EH (cell line): ENCODE measurements around the gene DLG2.
"Not testable (repeated sequence)": the region's sequence is repeated elsewhere in the genome, so short reads cannot be mapped to it uniquely, and the experiment has no call there.

Experiments
- DNase-seq: peaks from one replicate; pipeline ENCODE4 v3.0.0-alpha.2; 2015; ENCODE audit warnings: low read depth

The DLG2 gene

GRCh38 chr11:85110246-85110645, 516.9 kb downstream of the DLG2 start:
- DNase-seq = not testable (repeated sequence)

- no peak for DNase-seq
These were observed 518.0 kb downstream of the DLG2 start for GRCh38 chr11:85109141-85109540.

GRCh38 chr11:85105868-85106267, 521.3 kb downstream of the DLG2 start:
- no peak for DNase-seq

- DNase-seq = no peak
These were observed 527.6 kb downstream of the DLG2 start for GRCh38 chr11:85099522-85099921.

- no peak for DNase-seq
These were observed 528.1 kb downstream of the DLG2 start for GRCh38 chr11:85098996-85099395.

GRCh38 chr11:85096939-85097338, 530.2 kb downstream of the DLG2 start:
- DNase-seq = no peak

GRCh38 chr11:85095239-85095638, 531.9 kb downstream of the DLG2 start:
- no peak for DNase-seq

GRCh38 chr11:85094795-85095194, 532.3 kb downstream of the DLG2 start:
- DNase-seq = no peak

GRCh38 chr11:85089654-85090053, 537.5 kb downstream of the DLG2 start:
- DNase-seq = no peak

- no peak for DNase-seq
These were observed 538.9 kb downstream of the DLG2 start for GRCh38 chr11:85088286-85088685.

- no peak for DNase-seq
These were observed 540.5 kb downstream of the DLG2 start for GRCh38 chr11:85086504-85087284.

GRCh38 chr11:85076535-85077330, 550.4 kb downstream of the DLG2 start:
- no peak for DNase-seq

- DNase-seq = no peak
These were observed 564.5 kb downstream of the DLG2 start for GRCh38 chr11:85062659-85063058.

- DNase-seq = no peak
These were observed 574.5 kb downstream of the DLG2 start for GRCh38 chr11:85052636-85053035.

GRCh38 chr11:85048801-85049200, 578.3 kb downstream of the DLG2 start:
- no peak for DNase-seq

GRCh38 chr11:85045716-85046115, 581.4 kb downstream of the DLG2 start:
- no peak for DNase-seq

GRCh38 chr11:85044911-85045310, 582.2 kb downstream of the DLG2 start:
- no peak for DNase-seq

- DNase-seq = no peak
These were observed 584.8 kb downstream of the DLG2 start for GRCh38 chr11:85042361-85042760.

- no peak for DNase-seq
These were observed 587.0 kb downstream of the DLG2 start for GRCh38 chr11:85040166-85040565.

- no peak for DNase-seq
These were observed 597.2 kb downstream of the DLG2 start for GRCh38 chr11:85029964-85030363.

GRCh38 chr11:85028329-85029101, 598.6 kb downstream of the DLG2 start:
- no peak for DNase-seq

GRCh38 chr11:85027346-85027745, 599.8 kb downstream of the DLG2 start:
- no peak for DNase-seq

GRCh38 chr11:85021058-85021457, 606.1 kb downstream of the DLG2 start:
- no peak for DNase-seq
